Measurements from ENCODE around the gene TRIB2. TPM values are rescaled to one million over a fixed set of nuclear protein-coding genes. Genes with fewer than 3 reads are reported as not detected.

TRIB2 gene
- total and polyA plus RNA-seq, 9 of the 15 experiments (the other 6 are each of a cell fraction or from before 2014, with no cell fraction given): 9.0 to 39.0 (median 26.3) TPM

GRCh38 chr2:12722447-12723316 lies 5.9 kb downstream of the TRIB2 start (continued):
- no peak for TF ChIP-seq HMBOX1 (IDR thresholded peaks at IDR 0.05)
- no peak for TF ChIP-seq ZNF766 (CRISPR knock-in tag; conservative IDR thresholded peaks at IDR 0.05)
- no peak for TF ChIP-seq MAZ (CRISPR knock-in tag; conservative IDR thresholded peaks at IDR 0.05 in 1 of 2, IDR thresholded peaks at IDR 0.05 in 1 of 2)
- no peak for TF ChIP-seq PCBP1 (IDR thresholded peaks at IDR 0.05; ENCODE audit: low read depth, low read length, poor library complexity, severe bottlenecking)
- TF ChIP-seq TFAP4 (CRISPR knock-in tag; IDR thresholded peaks at IDR 0.05; ENCODE audit: borderline replicate concordance): no peak
- no peak for TF ChIP-seq KLF10 (CRISPR knock-in tag; IDR thresholded peaks at IDR 0.05)
